GM21576 (cell line): Measurements from ENCODE around the gene OVCH2.
"Not testable (repeated sequence)": the region's sequence is repeated elsewhere in the genome, so short reads cannot be mapped to it uniquely, and the experiment has no call there.

Experiments used
- ATAC-seq: cut with Tn5 transposase; IDR thresholded peaks from one replicate; pipeline ENCODE4 v1.9.1; 2021; ENCODE audit warnings: mild to moderate bottlenecking, moderate library complexity; ENCODE audit not compliant: unreplicated experiment

Gene OVCH2, protein sequence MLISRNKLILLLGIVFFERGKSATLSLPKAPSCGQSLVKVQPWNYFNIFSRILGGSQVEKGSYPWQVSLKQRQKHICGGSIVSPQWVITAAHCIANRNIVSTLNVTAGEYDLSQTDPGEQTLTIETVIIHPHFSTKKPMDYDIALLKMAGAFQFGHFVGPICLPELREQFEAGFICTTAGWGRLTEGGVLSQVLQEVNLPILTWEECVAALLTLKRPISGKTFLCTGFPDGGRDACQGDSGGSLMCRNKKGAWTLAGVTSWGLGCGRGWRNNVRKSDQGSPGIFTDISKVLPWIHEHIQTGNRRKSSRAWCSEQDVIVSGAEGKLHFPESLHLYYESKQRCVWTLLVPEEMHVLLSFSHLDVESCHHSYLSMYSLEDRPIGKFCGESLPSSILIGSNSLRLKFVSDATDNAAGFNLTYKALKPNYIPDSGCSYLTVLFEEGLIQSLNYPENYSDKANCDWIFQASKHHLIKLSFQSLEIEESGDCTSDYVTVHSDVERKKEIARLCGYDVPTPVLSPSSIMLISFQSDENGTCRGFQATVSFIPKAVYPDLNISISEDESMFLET

DNA sequence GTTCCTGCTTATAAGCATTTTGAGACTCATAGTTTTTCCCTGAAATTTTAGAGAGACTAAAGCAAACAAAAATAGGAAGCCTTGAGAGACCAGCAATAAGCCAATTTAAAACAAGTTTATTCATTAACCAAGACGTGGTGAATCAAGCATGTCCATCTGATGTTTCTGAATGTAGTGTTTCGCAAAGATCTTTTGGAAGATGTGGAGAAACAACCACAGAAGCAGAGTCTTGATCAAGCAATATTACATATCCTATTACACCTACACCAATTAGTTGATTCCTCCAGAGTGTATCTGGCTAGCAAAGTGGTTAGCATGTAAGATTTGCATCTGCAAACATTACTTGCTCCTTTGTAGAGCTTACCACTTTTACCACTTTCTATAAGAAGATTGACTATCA lies at the start of gene OVCH2:
Gene OVCH2, minus strand, starts transcription at position 101 of the 400 bp plus-strand sequence. Its CDS starts 83 bp downstream, at position 18.
- ATAC-seq: no peak

DNA sequence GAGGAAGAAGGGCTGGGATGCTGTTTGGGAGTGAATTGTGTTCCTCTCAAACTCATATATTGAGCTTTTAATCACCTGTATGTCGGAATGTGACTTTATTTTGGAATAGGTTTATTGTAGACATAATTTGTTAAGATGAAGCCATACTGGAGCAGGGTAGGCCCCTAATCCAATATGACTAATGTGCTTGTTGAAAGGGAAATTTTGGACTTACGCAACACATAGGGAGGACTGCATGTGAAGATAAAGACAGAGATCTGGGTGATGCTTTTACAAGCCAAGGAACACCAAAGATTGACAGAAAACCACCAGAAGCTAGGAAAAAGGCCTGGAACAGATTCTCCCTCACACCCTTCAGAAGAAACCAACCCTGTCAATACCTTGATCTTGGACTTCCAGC lies 43.2 kb upstream of the OVCH2 start:
- no peak for ATAC-seq

DNA sequence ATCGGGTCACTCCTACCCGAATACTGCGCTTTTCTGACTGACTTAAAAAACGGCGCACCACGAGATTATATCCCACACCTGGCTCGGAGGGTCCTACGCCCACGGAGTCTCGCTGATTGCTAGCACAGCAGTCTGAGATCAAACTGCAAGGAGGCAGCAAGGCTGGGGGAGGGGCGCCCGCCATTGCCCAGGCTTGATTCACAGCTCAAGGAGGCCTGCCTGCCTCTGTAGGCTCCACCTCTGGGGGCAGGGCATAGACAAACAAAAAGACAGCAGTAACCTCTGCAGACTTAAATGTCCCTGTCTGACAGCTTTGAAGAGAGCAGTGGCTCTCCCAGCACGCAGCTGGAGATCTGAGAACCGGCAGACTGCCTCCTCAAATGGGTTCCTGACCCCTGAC lies 28.5 kb upstream of the OVCH2 start:
- ATAC-seq: not testable (repeated sequence)

DNA sequence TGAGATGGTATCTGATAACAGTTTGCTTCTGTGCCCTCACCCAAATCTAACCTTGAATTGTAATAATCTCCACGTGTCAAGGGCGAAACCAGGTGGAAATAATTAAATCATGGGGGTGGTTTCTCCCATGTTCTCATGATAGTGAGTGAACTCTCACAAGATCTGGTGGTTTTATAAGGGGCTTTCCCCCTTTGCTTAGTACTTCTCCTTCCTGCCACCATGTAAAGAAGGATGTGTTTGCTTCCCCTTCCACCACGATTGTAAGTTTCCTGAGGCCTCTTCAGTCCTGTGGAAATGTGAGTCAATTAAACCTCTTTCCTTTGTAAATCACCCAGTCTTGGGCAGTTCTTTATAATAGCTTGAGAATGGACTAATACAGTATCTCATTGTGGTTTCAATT lies 8.5 kb upstream of the OVCH2 start:
- no peak for ATAC-seq

DNA sequence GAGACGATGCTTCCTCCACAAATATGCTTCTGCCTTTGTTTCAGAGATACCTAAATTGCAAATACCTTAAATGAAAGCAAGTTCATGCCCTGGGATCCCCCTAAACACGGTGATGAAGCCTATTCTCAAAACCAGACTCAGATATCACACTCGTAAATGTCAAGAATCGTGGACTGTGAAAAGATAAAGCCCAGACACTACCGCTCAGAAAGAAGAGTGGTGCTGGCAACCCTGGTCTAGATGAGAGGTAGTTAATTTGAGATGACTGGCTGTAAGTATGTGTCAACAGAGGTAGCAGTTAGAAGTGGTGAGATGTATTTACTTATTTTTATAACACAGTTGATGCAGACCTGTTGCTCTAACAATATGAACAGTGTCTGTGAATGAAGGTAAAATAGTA lies 2.5 kb downstream of the OVCH2 start:
- ATAC-seq: no peak

DNA sequence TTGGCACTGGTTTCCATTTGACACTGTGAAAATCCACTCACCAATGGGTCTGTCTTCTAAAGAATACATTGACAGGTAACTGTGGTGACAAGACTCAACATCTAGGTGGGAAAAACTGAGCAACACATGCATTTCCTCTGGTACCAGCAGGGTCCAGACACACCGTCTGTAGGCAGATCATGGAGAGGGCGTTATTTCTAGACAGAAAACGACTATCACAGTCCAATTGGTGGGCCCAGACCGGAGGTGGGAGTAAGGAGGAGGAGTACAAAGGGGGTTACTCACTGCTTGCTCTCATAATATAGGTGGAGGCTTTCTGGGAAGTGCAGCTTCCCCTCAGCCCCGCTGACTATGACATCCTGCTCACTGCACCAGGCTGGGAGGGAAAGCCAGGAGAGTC lies 9.9 kb downstream of the OVCH2 start:
- no peak for ATAC-seq

DNA sequence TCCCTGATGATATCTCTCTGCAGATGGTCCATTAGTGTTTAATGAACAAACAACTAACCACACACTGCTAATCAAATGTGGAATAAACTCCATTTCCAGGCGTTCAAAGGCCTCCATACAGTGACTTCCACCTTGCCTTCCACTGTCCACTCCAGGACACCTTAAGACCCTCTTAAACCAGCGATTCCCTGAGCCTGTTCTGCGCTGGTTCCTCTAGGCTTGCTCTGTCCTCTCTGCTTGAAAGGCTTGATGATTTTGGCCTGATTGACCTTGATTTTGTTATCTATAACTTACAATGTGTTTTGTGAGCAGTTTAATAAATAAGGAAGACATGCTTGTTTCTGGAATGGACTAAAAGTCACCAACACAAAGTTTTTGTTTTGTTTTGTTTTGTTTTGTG lies 12.0 kb downstream of the OVCH2 start:
- no peak for ATAC-seq

DNA sequence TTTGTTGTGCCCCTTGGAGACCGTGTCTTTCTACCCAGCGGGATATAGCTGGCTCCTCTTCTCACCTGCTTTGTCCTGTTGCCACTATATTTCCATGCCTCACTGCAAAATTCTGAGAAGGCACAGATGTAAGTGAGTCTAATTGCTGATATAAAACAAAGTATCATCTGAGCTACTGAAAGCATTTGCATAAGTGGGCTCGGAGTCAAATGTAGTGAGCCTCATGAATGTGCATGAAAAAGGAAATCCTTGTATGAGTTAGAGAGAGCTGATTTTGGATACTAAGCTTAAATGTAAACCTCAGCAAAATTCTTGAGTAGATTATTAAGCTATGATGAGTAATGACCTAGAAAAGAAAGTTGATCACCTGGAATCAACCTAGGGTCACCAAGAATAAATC lies 13.9 kb downstream of the OVCH2 start:
- ATAC-seq: no peak

DNA sequence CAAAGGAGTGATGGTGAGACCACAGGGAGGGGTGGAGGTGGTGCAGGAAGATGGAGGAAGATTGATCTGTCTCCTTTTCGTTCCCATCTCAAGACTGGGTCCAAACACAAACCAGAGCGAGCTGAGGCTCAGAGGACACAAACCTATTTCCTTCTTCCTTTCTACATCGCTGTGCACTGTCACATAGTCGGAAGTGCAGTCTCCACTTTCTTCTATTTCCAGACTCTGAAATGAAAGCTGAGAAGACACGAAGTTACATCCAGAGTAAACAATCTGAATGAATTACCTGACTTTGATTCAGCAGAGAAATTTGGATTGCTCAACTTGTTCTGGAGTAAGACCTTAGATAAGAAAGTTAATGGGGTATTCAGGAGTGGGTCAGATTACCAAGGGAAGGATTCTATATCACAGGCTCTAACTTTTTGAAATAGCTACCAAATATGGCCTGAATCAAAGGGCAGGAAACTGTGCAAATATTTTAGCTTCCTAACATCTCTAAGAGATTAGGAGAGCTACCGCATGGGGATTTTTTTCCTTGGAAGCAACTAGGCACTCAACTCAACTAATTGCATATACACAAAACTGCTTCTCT lies 14.4 kb downstream of the OVCH2 start:
- ATAC-seq: no peak

DNA sequence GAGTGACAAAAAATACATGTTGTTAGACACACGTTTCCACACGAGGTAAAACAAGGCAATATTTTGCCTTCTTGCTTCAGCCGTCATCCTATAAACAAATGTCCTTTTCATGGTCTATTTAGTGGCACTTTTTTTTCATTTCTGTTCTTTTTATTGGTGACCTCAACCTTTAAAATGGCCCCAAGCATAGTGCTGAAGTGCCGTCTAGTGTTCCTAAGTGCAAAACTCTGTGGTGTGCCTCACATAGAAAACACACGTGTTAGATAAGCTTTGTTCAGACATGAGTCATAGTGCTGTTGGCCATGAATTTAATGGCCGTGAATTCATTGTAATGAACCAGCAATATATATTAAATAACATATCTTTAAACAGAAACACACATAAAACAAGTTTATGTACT lies 15.6 kb downstream of the OVCH2 start:
- no peak for ATAC-seq

DNA sequence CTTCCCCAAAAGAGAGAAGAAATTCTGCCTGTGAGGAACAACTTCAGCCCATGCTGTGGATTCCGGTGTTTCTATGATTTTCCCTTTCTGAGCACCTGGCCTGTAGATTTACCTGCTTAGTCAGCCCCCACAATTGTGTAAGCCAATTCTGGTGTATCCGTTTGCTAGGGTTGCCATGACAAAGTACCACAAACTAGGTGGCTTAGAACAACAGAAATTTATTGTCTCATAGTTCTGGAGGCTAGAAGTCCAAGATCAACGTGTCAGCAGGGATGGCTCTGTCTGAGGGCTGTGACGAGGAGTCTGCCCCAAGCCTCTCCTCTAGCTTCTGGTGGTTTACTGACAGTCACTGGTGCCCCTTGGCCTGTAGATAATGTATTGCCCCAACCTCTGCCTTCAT lies 17.0 kb downstream of the OVCH2 start:
- no peak for ATAC-seq

DNA sequence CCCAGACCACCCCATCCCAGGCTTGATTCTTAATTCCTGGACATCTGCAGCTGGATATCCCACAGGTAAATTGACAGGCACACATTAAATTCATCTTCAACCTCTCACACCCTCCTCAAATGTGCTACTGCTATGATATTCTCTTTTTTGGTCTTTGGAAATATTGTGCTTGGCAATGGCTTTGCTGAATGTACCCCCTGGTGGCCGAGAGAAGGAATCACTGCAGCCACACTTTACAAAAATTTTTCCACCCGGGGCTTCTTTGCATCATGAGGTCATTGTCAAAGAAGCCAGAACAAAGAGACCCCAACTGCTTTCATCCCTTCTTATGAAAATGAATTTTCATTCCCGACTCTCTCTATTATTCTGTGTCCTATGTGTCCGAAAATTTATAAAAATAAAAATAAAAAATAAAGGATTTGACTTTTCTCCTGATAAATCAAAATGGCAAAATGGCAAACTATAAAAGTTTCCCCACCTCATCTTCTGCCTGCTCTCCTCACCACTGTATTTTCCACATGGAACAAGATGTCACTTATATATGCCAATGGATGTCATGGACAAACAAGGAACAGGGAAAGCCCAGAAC lies 17.9 kb downstream of the OVCH2 start:
- ATAC-seq: peak; percentile 74

DNA sequence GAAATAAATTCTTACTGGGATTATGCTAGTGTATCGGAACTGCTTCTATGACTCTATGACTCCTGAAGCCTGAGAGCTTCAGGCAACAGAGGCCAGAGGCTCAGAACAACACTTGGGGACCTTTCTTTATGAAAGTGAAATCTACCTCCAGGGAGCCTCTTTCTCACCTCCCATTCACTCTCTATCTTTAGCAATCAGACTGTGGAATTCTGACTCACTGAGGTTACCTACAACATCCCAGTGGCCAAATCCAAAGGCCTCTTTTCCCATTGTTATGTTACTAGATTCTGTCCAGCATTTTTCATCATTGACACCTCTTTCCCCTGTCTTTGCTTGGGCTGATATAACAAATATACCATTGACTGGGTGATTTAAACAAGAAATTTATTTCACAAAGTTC lies 18.9 kb downstream of the OVCH2 start:
- no peak for ATAC-seq

DNA sequence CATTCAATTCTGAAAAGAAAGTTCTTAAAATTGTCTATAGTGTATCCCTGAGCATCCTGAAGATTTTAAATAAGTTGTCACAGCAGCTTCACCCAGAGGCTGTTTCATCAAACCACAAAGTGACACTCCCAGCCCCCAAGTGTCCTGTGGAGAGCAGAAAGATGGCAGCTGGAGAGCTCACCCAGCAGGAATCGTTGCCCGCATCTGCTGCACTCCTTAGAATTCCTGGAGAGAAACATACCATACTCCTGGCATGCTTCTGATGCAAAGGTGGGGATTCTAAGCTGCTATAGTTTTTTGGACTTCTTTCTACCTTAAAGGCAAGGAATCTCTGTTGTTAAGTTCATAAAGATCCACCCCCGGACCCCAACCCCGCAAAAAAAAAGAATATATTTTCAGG lies 19.5 kb downstream of the OVCH2 start:
- ATAC-seq: no peak

DNA sequence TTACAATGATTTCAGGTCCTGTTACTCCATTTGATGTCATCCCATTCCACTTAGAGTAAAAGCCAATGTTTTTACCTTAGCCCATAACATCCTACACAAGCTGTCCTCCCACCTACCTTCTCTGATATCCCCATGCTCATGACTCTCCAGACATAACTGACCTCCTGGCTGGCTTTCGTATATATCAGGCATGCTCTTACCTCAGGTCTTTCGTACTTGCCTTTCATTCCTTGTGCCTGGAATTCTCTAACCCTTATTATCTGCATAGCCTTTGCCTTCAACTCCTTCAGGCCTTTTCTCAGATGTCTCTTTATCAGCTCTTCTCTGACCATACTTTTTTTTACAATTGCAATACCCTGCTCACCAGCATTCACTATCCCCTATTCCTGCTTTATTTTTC lies 22.7 kb downstream of the OVCH2 start:
- no peak for ATAC-seq

DNA sequence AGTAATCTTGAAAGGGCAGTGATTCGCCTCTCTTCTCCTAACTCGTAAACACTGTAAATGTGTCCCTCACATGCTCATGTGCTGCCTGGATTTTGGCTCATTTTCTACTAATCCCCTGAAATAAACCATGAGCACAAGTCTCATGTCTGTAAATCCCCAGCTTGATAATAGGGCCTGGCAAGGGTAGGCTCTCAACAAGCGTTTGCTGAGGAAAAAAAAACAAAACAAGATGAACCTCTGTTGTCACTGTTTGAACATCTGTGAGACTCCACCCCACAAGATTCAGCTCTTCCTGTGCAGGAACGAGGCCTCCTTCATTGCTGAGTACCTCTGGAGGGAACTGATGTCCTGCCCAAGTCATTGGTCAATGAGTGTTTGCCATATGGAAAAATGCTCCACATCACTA lies 28.5 kb downstream of the OVCH2 start:
- no peak for ATAC-seq

DNA sequence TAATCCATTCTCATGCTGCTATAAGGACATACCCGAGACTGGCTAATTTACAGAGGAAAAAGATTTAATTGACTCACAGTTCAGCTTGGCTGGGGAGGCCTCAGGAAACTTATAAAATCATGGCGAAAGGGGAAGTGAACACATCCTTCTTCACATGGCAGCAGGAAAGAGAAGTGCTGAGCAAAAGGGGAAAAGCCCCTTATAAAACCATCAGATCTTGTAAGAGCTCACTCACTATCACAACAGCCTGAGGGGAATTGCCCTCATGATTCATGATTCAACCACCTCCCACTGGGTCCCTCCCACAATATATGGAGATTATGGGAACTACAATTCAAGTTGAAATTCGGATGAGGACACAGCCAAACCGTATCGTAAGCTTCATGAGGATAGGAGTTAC lies 29.2 kb downstream of the OVCH2 start:
- no peak for ATAC-seq

DNA sequence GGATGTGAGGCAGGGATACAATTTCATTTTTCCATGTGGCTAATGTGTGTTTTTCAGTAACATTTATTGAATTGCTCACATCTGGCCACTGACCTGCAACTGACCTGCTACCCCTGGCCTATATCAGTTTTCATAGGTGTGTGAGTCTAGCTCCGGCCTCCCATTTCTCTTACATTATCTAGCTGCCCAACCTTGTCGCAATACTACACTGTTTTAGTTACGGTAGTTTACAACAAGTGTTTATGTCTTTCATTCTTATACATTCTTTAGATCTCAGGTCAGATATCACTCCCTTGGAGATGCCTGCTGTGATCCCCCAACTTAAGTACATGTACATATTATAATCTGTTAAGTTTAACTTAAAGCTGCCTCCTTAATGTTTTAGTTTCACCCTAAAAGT lies 30.6 kb downstream of the OVCH2 start:
- no peak for ATAC-seq

DNA sequence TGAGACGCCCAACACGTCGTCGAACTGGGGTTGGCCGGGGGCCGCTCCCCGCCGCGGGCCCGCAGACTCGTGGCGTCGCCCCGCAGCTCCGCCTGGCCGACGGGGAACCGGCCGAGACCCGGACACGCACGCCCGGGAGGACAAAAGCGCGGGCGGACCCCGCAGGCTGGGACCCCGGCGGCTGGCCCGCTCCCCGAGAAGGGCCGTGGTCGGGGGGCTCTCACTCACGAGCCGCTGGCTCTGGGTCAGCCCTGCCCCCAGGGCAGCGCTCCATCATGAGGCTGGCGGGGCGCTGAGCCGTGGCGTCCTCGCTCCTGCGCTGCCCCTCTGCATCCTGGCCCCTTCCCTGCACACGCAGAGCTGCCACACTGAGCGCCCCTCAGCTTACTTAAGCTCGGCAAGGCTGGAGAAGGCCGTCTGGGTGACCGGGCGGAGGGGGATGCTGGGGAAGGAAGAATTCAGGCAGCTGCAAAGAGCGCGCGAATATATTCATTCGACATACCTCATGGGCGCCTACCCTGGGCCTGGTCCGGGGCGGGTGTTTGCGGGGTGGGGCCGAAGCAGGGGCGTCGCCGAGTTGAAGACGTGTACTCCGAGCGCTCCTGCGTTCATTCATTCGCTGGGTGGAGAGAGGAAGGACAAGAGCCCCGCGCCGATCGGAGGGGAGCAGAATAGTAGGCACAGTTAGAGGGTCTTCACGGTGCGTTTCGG lies 32.4 kb downstream of the OVCH2 start:
- no peak for ATAC-seq

DNA sequence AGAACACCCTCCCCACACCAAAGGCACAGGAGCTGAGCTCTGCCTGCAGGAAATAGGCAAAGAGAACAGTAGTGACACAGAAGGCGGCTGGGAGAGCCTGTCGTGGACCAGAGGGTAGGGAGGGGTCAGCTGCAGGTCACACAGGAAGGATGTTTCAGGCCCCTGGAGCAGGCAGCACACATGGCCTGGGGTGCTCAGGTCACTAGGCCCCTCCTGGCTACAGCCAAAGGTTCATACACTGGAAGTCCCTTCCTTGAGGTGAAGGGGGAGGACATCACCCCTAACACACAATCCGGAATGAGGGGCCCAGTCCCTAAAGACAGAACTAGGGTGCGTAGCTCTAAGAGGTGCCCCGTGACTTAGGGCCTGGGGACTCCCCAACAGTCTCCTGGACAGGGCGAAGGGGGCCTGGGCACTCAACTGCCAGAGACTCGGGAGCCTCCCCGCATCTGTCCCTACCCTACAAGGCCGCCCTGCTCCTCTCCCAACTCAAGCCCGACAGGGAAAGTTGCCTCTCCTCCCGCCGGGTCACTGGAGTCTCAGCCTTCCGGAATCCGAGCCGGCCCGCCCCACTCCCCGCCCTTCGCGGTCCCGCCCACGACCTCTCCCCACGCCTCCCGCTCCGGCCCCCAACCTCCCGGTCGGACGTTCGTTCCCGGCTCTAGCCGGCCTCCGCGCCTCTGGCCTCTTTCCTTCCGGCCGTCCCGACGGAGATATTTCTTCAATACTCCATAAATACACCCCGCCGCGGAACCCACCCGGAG lies 33.1 kb downstream of the OVCH2 start, which contains the start of gene CYB5R2:
Gene CYB5R2, minus strand, starts transcription at position 541 of the 764 bp plus-strand sequence. CDS start 675 bp downstream, outside the sequence.
- ATAC-seq: no peak
